ENCODE data around the gene CD69. TPM values are rescaled to one million over a fixed set of nuclear protein-coding genes. Genes with fewer than 3 reads are reported as not detected.

Gene CD69
- total RNA-seq, 1 donor from 2014 or later: 0.18 TPM

GRCh38 chr12:9729082-9729481, 31.6 kb downstream of the CD69 start:
- Histone ChIP-seq H3K4me1 (ENCODE audit: insufficient read depth, low read length) (no peaks in the 10 kb centered on the region), H4K20me1 (ENCODE audit: insufficient read depth, low read length) (no peaks in the 10 kb centered on the region), H3K9me3 (ENCODE audit: insufficient read depth, low read depth, low read length) (no peaks in the 10 kb centered on the region), H3K79me2 (ENCODE audit: insufficient read depth, low read length) (no peaks in the 10 kb centered on the region), H3K27ac (ENCODE audit: low read depth, low read length) (no peak overlapping the region), H3K4me2 (ENCODE audit: low read length) (no peak overlapping the region), H2AFZ (ENCODE audit: low read depth, low read length) (no peak overlapping the region), H3K36me3 (ENCODE audit: insufficient read depth, low read length) (no peaks in the 10 kb centered on the region), H3K9ac (ENCODE audit: low read length) (no peak overlapping the region), H3K4me3 (ENCODE audit: insufficient read depth, low read depth, low read length) (no peak overlapping the region), H3K27me3 (ENCODE audit: insufficient read depth, low read length) (no peaks in the 10 kb centered on the region)
- no peak for FAIRE-seq
- Mint-ChIP-seq H3K9me3 (ENCODE audit: unreplicated experiment) (no peaks in the 10 kb centered on the region), H3K36me3 (ENCODE audit: low read depth, unreplicated experiment) (no peaks in the 10 kb centered on the region), H3K4me1 (ENCODE audit: low read depth, unreplicated experiment) (no peaks in the 10 kb centered on the region), H3K27me3 (ENCODE audit: low read depth, unreplicated experiment) (no peaks in the 10 kb centered on the region), H3K27ac (ENCODE audit: unreplicated experiment) (no peak overlapping the region), H3K4me3 (ENCODE audit: unreplicated experiment) (no peak overlapping the region)
- no peak for TF ChIP-seq EZH2 (IDR thresholded peaks at IDR 0.05; ENCODE audit: insufficient read depth, low read length)
- TF ChIP-seq CTCF (IDR thresholded peaks at IDR 0.05; ENCODE audit: insufficient read depth, low read depth, low read length): no peak
- no peak for DNase-seq (ENCODE audit: low read depth)

- Histone ChIP-seq H3K4me1 (ENCODE audit: insufficient read depth, low read length) (no peaks in the 10 kb centered on the region), H3K9ac (ENCODE audit: low read length) (no peak overlapping the region), H3K9me3 (ENCODE audit: insufficient read depth, low read depth, low read length) (no peaks in the 10 kb centered on the region), H4K20me1 (ENCODE audit: insufficient read depth, low read length) (no peaks in the 10 kb centered on the region), H2AFZ (ENCODE audit: low read depth, low read length) (no peak overlapping the region), H3K36me3 (ENCODE audit: insufficient read depth, low read length) (no peaks in the 10 kb centered on the region), H3K27me3 (ENCODE audit: insufficient read depth, low read length) (no peaks in the 10 kb centered on the region), H3K4me2 (ENCODE audit: low read length) (no peak overlapping the region), H3K79me2 (ENCODE audit: insufficient read depth, low read length) (no peaks in the 10 kb centered on the region), H3K27ac (ENCODE audit: low read depth, low read length) (no peak overlapping the region), H3K4me3 (ENCODE audit: insufficient read depth, low read depth, low read length) (no peak overlapping the region)
- no peak overlapping the region for H3K4me3 Mint-ChIP-seq (ENCODE audit: unreplicated experiment)
- no peaks in the 10 kb centered on the region for H3K36me3 Mint-ChIP-seq (ENCODE audit: low read depth, unreplicated experiment)
- H3K27ac Mint-ChIP-seq (ENCODE audit: unreplicated experiment): no peak overlapping the region
- no peaks in the 10 kb centered on the region for H3K9me3 Mint-ChIP-seq (ENCODE audit: unreplicated experiment)
- TF ChIP-seq CTCF (IDR thresholded peaks at IDR 0.05; ENCODE audit: insufficient read depth, low read depth, low read length): no peak
- no peak for TF ChIP-seq EZH2 (IDR thresholded peaks at IDR 0.05; ENCODE audit: insufficient read depth, low read length)
- H3K27me3 Mint-ChIP-seq (ENCODE audit: low read depth, unreplicated experiment): no peaks in the 10 kb centered on the region
- H3K4me1 Mint-ChIP-seq (ENCODE audit: low read depth, unreplicated experiment): no peaks in the 10 kb centered on the region
- DNase-seq (ENCODE audit: low read depth) (no peak), FAIRE-seq (no peak)
These were observed 32.9 kb downstream of the CD69 start for GRCh38 chr12:9727813-9728212.

- Histone ChIP-seq H3K4me1 (ENCODE audit: insufficient read depth, low read length) (no peaks in the 10 kb centered on the region), H3K4me2 (ENCODE audit: low read length) (no peak overlapping the region), H3K27ac (ENCODE audit: low read depth, low read length) (no peak overlapping the region), H3K79me2 (ENCODE audit: insufficient read depth, low read length) (no peaks in the 10 kb centered on the region), H3K9me3 (ENCODE audit: insufficient read depth, low read depth, low read length) (no peaks in the 10 kb centered on the region), H2AFZ (ENCODE audit: low read depth, low read length) (no peak overlapping the region), H3K36me3 (ENCODE audit: insufficient read depth, low read length) (no peaks in the 10 kb centered on the region), H3K9ac (ENCODE audit: low read length) (no peak overlapping the region), H3K4me3 (ENCODE audit: insufficient read depth, low read depth, low read length) (no peak overlapping the region), H3K27me3 (ENCODE audit: insufficient read depth, low read length) (no peaks in the 10 kb centered on the region), H4K20me1 (ENCODE audit: insufficient read depth, low read length) (no peaks in the 10 kb centered on the region)
- Mint-ChIP-seq H3K9me3 (ENCODE audit: unreplicated experiment) (no peaks in the 10 kb centered on the region), H3K36me3 (ENCODE audit: low read depth, unreplicated experiment) (no peaks in the 10 kb centered on the region), H3K4me3 (ENCODE audit: unreplicated experiment) (no peak overlapping the region), H3K27ac (ENCODE audit: unreplicated experiment) (no peak overlapping the region), H3K4me1 (ENCODE audit: low read depth, unreplicated experiment) (no peaks in the 10 kb centered on the region), H3K27me3 (ENCODE audit: low read depth, unreplicated experiment) (no peaks in the 10 kb centered on the region)
- no peak for FAIRE-seq
- TF ChIP-seq EZH2 (IDR thresholded peaks at IDR 0.05; ENCODE audit: insufficient read depth, low read length) (no peak), CTCF (IDR thresholded peaks at IDR 0.05; ENCODE audit: insufficient read depth, low read depth, low read length) (no peak)
- DNase-seq (ENCODE audit: low read depth): no peak
These were observed 35.4 kb downstream of the CD69 start for GRCh38 chr12:9725213-9725870.

Data from astrocyte (in vitro differentiated cells and primary cell).